WI38 (cell line): ENCODE measurements around the gene TRIM51.
"Not testable (repeated sequence)": the region's sequence is repeated elsewhere in the genome, so short reads cannot be mapped to it uniquely, and the experiment has no call there.

Experiments used
- H3K4me3 ChIP-seq: 2 replicates; pipeline ENCODE4 v1.5.1; 2011; ENCODE audit warnings: low read depth, mild to moderate bottlenecking, control low read depth, low read length
- CTCF ChIP-seq: IDR thresholded peaks from 2 replicates; pipeline ENCODE4 v1.5.1; 2012; ENCODE audit warnings: low read depth, mild to moderate bottlenecking, control low read depth, low read length

TRIM51 gene

GRCh38 chr11:55882997-55883396 lies at the start of gene TRIM51:
Gene TRIM51, plus strand, starts transcription at chr11:55883297. Its CDS starts 2,132 bp downstream, at chr11:55885429.
- not testable (repeated sequence) for H3K4me3 ChIP-seq

DNA sequence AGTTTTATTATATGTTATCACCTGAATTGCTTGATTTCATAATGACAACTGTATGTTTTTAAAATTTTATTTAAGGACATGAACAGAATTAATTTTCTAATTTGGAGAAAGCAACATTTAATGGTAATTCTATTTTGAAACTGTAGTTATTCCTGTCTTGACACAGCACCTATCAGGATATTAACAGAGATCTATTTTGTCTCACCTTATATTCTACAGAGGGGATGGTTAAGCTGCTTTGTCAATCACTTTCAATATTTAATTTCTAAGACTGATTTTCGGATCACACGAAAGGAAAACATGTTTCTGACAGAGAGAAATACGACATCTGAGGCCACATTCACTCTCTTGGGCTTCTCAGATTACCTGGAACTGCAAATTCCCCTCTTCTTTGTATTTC lies 44.6 kb upstream of the TRIM51 start, which contains the start of gene OR5D16:
OR5D16 (plus strand) TSS at position 301 of the 400 bp plus-strand sequence; CDS start at position 301, 0 bp downstream.
- no peak within 1 kb of the TSS for H3K4me3 ChIP-seq
- no peak for TF ChIP-seq CTCF

DNA sequence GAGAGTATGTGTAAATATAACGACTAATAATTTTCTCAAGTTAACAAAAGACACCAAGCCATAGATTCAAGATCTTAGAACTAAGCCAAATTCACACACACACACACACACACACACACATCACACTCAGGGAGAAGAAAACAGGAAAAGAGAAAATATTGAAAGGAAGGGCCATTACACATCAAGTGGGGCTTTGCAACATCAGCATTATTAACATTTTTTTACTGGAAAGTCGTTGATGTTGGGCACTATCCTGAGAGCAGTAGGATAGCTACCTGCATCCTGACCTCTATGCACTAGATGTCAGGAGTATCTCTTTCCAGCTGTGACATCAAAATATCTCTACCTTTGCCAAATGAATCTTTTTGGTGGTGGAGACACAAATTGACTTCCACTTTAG lies 35.6 kb upstream of the TRIM51 start:
- TF ChIP-seq CTCF = no peak
- H3K4me3 ChIP-seq = no peak overlapping the region

DNA sequence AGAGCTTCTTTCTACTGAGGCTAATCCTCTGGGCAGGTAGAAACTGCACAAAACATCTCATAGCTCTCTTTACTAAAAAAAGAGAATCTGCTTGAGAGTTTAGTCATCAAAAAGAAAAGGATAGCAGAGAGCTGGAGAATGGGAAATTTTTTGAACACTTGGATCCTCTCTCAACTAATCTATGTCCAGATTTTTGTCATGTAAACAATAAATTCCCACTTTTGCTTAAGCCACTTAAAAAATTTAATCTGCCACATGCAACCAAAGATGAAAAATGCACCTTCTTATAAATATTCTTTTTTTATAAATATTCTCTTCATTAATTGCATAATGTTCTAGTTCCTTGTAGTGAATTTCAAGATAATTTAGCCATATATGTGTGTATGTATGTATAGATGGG lies 34.1 kb upstream of the TRIM51 start:
- TF ChIP-seq CTCF = no peak

GRCh38 chr11:55852141-55852540 lies 31.0 kb upstream of the TRIM51 start:
- no peak for TF ChIP-seq CTCF
- H3K4me3 ChIP-seq = no peak overlapping the region

More for the DNA sequence above, 34.1 kb upstream of the TRIM51 start:
- H3K4me3 ChIP-seq = no peak overlapping the region

DNA sequence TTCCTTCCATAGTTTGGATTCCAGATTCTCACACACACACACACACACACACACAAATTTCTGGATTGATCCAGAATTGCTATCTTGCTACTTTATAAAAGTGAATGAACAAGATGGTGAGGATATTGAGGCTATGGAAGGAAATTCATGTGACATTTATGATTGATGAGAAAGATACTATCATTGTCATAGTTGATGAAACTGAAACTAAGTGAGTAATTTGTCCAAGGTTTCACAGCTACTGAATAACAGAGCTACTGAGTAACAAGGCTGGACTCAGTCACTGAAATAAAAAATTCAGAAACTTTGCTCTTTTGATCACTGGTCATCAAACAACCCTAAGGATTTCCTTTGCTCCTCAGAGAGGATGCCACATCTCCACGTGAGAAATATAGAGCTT lies 28.4 kb upstream of the TRIM51 start:
- TF ChIP-seq CTCF = no peak
- no peak overlapping the region for H3K4me3 ChIP-seq

DNA sequence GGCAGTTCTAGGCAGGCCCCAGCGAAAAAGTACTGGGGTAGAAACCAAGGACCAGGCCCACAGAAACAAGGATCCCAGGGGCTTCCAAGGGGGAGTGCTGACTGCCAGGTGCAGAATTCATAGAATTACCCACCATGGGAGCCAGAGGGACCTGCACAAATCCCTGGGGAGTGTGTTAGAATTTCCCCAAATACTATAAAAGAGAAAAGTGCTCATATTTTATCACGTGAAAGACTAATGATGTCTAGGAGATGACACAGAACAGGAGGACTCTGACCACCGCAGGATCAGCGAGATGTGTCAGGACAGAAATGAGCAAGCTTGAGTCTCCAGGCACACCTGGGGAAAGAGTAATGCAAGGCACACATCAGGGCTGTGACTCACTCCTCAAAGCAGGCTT lies 15.7 kb upstream of the TRIM51 start:
- H3K4me3 ChIP-seq = not testable (repeated sequence)

- H3K4me3 ChIP-seq = not testable (repeated sequence)
Measured at GRCh38 chr11:55872731-55873130, 10.4 kb upstream of the TRIM51 start.

GRCh38 chr11:55873146-55873545 lies 10.0 kb upstream of the TRIM51 start:
- H3K4me3 ChIP-seq = not testable (repeated sequence)

DNA sequence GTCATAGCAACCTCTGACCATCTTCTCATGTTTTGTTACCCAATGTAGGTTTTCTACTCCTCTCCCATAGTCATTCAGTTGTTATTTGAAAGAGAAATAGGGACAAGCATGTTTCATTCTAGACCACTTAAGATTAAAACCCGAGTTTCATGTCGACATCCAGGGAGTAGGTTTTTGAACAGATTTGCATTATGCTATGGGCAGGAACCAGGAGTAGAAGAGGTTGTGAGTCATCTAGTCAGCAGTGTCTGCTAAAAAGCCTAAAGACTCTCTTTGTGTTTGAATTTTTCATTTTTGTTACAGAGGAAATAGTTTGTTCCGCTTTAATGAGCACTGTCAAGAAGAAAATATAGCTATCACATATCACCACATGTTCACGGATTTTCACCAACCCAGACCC lies 1.9 kb downstream of the TRIM51 start:
- H3K4me3 ChIP-seq = not testable (repeated sequence)

DNA sequence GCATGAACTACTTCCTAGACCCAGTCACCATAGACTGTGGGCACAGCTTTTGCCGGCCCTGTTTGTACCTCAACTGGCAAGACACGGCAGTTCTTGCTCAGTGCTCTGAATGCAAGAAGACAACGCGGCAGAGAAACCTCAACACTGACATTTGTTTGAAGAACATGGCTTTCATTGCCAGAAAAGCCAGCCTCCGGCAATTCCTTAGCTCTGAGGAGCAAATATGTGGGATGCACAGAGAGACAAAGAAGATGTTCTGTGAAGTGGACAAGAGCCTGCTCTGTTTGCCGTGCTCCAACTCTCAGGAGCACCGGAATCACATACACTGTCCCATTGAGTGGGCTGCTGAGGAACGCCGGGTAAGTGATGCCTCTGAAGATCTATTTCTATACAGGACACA lies 2.4 kb downstream of the TRIM51 start:
- not testable (repeated sequence) for H3K4me3 ChIP-seq
